Stimulated activated CD4-positive, alpha-beta T cell treated with anti-CD3 and anti-CD28 coated beads, Interleukin-1b, Interleukin-23, amount 100 ng/mL, for 4 hours (primary cell): ENCODE results near the gene UCK2.

ENCODE experiments used
- DNase-seq, 2 donors: peaks; one replicate each; pipeline ENCODE4 v3.0.0-alpha.2; 2020; ENCODE audit warnings: low read depth in 2 of 2

Gene UCK2

DNA sequence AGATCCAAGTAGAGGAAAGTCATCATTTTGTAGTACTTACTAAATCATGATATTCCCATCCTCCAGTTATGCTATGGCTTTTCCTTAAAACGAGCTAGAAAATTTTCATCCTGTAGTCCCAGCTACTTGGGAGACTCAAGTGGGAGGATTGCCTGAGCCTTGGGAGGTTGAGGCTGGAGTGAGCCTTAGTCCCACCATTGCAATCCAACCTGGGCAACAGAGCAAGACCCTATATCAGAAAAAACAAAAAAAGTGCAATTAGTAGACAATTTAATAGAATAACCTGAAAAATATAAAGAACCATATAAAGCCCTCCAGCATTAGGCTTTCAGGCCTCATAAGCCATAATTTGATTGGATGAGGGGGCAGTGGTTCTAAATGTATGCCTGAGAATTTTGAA lies 6.8 kb downstream of the UCK2 start:
- no peak for DNase-seq

DNA sequence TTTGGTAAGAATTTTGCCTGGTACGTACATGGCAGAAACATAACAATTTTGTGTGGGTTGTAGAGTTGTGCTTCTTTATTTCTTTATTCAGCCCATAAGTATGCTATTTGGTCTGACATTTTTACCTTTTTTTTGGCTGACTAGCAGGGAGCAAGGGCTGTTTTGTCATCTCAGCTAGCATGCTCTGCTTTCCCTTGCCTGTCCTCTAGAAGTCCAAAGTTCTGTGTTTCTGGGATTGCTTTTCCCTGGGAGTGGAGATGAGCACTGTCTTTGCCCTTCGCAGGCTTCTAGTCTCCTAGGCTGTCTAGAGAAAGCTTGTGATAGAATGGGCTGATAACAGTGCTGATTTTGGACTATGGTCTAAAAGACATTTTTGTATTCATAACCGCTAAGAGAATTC lies 7.5 kb downstream of the UCK2 start:
- DNase-seq: no peak

DNA sequence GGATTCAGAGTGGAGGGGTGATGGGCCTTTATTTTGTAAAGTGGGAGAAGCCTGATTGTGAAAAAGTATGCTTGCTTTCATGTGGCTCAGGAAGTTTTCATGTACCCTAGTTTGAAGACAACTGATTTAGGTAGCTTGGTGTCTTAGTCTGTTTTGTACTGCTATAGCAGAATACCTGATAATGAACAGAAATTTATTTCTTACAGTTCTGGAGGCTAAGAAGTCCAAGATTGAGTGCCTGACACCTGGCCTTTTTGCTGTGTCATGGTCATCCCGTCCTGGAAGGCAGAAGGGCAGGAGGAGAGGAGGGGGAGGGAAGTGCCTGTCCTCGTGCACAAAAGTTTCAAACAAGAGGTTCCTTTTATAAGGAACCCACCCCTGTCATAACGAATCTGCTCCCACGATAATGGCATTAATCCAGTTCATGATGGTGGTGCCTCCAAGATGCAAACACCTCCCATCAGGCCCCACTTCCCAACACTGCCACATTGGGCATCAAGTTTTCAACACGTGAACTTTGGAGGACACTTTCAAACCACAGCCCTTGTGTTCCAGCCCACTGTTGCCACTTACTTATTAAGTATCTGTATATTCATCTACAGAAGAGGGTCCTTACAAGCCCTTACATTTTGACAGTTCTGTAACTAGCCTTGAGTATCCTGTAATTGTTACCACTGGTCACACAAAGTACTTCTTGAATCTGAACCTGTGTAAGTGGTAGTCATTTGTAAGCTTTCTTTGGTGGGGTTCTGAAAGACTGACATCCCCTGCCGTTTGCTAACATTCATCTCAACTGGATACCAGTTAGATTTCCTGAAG lies 9.5 kb downstream of the UCK2 start:
- no peak for DNase-seq

- DNase-seq: no peak
Observed at GRCh38 chr1:165837838-165838364, 10.5 kb downstream of the UCK2 start.

DNA sequence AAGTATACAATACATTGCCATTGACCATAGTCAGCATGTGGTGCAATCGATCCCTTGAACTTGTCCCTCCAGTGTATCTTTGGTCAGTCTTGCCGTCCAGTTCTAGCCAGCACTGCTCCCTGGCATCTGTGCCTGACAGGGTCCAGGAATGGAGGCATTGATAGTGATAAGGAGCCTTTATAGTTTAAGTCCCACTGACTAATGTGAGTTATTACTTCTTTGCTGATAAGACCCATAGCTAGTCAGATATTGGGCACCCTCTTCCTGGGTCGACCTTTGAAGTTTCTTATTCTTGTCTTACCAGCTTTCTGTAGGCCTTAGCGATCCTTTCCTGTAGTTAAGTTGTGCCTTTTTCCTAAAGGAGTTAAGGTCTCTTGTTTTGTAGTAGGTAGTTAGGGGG lies 13.0 kb downstream of the UCK2 start:
- no peak for DNase-seq

DNA sequence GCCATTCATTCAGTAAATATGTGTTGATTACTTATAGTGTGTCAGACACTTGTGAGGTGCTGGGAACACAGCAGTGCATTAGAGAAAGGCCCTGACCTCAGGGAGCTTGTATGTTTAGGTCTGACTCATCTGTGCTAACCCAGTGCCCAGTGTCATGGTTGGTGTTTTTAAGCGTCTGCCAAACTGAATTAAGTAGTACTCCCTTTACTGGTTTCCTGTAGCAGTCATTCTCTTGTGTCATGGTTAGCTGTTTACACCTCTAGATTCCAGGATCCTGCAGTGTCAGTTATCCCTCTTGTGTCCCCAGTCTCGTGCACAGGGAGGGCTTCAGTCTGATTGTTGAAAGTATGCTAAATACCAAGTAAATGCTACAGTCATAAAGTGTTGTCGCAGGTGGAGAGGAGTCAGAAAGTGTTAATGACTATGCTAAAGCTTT lies 14.2 kb downstream of the UCK2 start:
- DNase-seq: no peak

- DNase-seq: no peak
Observed at GRCh38 chr1:165842023-165842670, 14.7 kb downstream of the UCK2 start.

DNA sequence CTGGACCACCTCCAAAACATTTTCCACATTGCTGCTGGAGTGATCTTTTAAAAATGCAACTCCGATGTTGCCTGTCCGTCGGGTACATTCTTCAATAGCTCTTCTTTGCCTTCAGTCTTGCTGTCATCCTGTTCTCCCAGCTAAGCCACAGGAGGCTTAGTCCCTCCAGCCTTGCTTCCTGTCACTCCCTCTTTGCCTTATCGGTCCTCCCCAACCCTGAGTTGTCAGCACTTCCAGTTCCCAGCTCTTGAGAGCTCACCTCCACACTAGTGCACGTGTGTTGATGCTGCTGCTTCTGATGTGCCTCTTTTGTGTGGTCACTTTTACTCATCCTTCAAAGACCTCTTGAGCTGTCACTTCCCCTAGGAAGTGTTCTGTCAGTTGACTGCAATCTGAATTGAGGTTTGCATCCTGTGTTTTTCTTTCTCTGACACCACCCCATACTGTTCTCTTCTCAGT lies 15.3 kb downstream of the UCK2 start:
- no peak for DNase-seq

- no peak for DNase-seq
Observed at GRCh38 chr1:165843304-165843703, 15.9 kb downstream of the UCK2 start.

- no peak for DNase-seq
Observed at GRCh38 chr1:165844114-165844798, 16.8 kb downstream of the UCK2 start.

DNA sequence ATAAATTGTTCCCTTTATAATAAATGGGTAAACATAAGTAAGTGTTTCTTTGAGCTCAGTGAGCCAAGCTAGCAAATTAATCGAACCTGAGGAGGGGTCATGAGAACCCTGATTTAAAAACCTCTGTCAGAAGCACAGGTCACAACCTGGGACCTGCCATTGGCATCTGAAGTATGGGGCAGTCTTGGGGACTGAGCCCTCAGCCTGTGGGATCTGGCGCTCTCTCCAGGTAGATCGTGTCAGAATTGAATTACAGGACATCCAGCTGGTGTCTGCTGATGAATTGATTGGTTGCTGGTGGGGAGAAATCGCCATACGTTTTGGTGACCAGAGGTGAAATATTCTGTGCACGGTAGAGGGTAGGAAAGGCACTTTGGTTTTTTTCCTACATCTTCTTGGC lies 17.5 kb downstream of the UCK2 start:
- no peak for DNase-seq

- DNase-seq: no peak
Observed at GRCh38 chr1:165845569-165845968, 18.2 kb downstream of the UCK2 start.

DNA sequence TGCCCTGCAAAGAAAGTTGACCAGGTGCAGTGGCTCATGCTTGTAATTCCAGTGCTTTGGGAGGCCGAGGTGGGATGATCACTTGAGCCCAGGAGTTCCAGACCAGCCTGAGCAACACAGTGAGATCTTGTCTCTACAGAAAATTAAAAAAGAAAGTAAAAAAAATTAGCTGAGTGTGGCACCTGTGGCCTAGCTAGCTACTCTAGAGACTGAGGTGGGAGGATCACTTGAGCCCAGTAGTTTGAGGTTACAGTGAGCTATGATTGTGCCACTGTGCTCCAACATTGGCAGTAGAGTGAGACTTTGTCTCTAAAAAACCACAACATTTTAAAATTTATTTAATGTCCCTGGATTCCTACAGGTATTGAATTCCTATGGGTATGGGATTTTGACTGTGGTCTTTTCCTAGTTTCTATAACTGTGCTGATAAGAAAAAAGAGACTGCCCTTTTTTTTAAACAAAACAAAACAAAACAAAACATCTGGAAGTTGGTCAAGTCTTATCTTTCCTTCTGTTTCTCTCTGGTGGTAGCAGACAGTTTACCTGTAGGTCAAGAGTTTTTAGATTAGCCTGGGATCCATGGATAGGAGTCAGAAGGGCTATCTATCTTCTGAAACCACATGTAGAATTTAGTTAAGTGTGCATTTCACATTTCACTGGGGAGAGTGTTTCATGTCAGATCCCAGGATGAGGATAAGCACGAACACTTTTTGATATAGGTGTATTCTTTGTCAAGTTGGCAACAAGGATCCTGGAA lies 18.8 kb downstream of the UCK2 start:
- DNase-seq: no peak

GRCh38 chr1:165847486-165847885 lies 20.1 kb downstream of the UCK2 start:
- no peak for DNase-seq

DNA sequence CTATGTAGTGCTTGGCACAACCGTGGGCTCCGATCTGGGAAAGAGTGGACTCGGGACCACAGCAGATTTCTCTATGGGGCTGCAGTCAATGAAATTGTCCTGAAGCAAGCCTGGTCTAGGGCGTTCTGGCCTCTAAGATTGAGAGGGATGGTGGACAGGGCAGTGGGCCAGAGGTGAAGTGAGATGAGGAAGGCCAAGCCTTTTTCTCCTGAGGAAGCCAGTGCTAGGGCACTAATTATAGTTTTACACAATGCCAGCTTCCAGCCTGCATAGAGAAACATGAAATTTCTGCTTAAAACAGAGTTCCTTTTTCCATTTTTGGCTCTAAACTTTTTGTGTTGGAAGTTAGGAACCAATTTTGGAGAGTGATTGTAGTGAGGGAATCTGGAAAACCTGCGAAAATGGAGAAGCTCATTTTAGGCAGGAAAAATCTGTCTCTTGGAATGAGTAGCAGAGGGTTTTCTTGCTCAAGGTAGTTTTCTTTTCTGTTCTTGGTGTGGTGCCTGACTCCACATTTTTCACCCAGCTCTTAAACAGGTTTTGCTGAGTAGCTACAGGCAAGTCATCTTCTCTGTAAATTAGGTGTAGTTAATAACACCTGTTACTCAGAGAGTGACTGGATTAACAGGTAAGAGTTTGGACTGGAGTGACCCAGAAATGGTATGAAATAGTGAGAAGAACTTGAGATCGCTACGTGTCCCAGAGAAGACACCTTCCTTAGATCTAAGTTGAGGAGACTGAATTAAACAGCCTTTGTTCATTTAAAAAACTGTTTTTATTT lies 22.1 kb downstream of the UCK2 start:
- no peak for DNase-seq

DNA sequence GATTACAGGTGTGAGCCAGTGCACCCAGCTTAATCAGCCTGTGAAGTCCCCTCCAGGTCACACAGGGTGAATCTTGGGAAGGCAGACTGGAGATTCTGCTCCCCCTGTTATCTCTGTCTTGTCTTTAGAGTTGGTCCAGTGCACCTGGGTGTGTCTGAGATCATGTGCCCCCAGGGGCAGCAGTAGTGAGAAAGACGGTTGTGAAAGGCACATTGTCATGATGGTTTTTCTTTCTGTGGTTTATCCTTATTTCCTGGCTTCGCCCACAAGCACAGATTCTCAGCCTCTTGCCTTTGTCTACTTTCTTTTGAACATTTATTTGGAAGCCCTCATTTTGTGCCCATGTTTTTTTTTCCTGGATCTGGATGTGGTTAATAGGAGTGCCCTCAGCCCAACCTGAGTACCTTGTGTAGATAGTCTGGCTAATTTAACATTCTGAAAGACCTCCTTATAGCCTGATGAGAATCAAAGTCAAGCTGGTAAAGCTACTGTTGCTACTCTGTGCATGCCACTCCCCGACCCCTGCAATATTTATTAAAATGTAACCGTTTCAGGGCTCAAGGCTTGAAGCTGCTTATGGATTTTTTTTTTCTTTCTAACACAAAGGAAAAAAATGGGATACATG lies 23.7 kb downstream of the UCK2 start:
- DNase-seq: no peak

GRCh38 chr1:165852871-165853270 lies 25.5 kb downstream of the UCK2 start:
- DNase-seq: no peak

DNA sequence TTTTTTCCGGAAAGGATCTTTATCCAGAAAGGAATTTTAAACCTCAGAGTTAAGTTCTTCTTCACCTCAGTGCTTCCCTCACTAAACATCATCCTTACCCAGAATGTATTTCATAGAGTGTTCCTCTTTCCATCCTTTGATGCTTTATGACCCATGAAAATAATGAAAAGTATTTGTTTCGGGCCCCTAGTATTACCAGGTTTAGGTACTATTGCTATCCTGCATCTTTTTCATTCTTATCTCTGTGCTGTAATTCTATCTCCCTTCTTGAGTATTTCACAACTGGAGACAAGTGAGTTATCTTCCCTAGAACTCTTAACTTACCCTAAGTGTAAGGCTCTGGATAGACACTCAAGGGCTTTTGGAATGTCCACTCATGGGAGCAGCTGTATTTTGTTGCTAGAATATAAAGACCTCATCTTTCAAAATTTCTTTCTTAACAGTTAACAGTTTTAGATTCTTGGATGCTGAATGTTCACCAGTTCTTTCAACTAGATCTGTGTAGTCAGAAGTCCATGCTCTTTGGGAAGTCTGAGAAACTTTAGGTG lies 26.2 kb downstream of the UCK2 start:
- DNase-seq: no peak

DNA sequence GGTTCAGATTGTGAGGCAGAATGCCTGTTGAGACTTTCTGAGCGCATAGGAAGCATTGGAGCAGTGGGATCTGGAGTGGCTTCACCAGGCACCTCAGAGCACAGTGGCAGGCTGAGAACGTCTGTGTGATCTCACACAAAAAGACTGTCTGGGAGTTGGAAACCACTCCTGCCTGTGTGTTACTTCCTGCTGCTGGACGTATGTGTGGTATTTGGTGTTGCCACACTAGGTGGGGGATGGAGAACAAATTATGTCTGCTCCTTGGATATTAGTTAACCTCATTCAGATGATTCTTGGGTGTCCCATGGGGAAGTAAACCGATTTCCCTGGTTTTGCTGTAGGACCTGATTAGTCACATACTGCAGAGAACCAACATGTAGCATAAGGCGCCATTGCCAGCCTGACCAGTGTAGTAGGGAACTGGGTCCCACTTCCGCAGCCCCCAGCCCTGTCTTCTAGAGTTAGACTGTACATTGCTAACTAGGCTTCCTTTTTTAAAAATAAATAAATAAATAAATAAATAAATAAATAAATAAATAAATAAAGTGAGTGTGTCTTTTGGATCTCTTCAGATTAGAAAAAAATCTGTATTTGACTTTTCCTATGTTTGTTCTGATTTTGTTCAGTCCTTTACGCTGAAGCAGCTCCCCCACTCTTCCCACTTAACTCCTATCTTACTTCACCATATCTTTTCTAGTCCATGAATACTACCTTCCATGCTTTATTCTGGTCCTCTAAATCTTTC lies 26.9 kb downstream of the UCK2 start:
- no peak for DNase-seq
